ENCODE results near the gene ICE1. TPM values are rescaled to one million over a fixed set of nuclear protein-coding genes. Genes with fewer than 3 reads are reported as not detected.
"Not testable (repeated sequence)": the region's sequence is repeated elsewhere in the genome, so short reads cannot be mapped to it uniquely, and the experiment has no call there.

Gene ICE1
- total RNA-seq, 1 donor: 60.9 TPM

DNA sequence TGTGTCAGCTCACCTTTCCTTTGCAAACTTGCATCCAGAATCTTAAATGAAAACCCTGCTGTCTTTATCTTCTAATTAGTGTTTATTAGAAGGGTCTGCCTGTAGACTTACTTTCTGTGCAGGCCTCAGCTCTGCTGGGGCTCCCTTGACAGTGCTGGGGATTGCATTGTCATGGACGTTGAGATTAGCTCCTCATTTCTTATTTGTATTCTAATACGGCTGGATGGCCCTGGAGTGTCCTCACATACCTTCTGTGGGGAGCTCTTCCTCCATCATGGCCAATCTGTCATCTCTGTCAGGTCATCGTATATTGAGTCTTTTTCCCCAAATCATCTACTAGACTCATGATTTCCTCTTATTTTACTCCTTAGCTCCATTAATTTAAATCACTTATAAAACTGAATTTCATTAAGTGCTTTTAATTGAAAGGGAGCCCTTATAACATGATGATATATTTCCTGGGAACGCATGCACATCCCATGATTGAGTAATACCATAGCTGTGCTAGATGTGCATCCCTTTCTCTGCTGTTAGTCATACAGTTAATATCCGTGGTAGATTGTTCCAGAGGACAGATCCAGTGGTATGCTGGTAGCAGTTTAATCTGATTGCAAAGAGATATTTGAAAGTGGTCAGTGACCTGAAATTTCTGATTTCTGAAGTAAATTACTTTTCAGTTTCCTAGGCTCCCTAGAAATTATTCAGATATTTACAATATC is 61.6 kb downstream of the ICE1 start:
- H3K4me1 ChIP-seq (ENCODE audit: insufficient read depth, low read length): peaks cover 3% of the 10 kb centered on the region
- no peaks in the 10 kb centered on the region for H3K27me3 ChIP-seq (ENCODE audit: insufficient read depth, low read length)
- no peak overlapping the region for H3K4me3 ChIP-seq (ENCODE audit: low read length)
- no peaks in the 10 kb centered on the region for H3K9me3 ChIP-seq (ENCODE audit: low read depth, low read length)

GRCh38 chr5:5486122-5486521 is 63.6 kb downstream of the ICE1 start:
- Histone ChIP-seq H3K4me1 (ENCODE audit: insufficient read depth, low read length) (no peaks in the 10 kb centered on the region), H3K27me3 (ENCODE audit: insufficient read depth, low read length) (no peaks in the 10 kb centered on the region)

DNA sequence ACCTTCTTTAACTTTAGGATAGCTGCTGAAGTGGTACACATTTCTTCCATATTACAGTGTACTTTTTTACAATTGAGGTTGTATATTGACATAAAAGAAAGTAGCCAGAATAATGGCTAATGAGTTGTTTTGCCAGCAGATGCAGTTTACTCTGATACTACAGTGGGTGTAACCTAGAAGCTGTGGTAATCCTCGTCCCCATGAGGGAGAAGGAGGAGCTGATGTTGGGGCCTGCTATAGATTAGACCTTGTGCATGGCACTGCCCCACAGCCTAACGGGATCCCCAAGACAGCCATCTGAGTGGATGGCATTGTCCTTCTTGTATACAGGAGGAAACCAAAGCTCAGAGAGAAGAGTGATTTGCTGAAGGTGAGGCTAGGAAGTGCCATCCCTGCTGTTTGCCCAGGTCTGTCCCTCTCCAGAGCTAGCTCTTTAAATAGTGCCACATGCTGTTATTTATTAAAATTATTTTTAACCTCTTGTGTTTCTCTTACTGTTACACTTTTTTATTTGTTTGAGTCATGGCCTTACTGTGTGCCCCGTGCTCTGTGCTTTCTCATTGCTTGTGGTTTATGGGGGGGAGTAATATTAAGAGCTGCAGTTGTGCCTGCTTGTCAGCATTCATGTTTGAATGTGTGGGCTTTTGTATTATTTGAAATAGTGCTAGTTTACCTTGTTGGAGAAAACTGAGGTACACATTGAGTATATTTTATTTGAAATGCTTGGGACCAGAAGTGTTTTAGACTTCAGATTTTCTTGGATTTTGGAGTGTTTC is 65.3 kb downstream of the ICE1 start:
- Histone ChIP-seq H3K9me3 (ENCODE audit: low read depth, low read length) (no peaks in the 10 kb centered on the region), H3K4me3 (ENCODE audit: low read length) (no peak overlapping the region), H3K27me3 (ENCODE audit: insufficient read depth, low read length) (no peaks in the 10 kb centered on the region), H3K4me1 (ENCODE audit: insufficient read depth, low read length) (peaks cover 4% of the 10 kb centered on the region)

More at GRCh38 chr5:5486122-5486521, 63.6 kb downstream of the ICE1 start:
- no peak overlapping the region for H3K4me3 ChIP-seq (ENCODE audit: low read length)
- no peaks in the 10 kb centered on the region for H3K9me3 ChIP-seq (ENCODE audit: low read depth, low read length)

DNA sequence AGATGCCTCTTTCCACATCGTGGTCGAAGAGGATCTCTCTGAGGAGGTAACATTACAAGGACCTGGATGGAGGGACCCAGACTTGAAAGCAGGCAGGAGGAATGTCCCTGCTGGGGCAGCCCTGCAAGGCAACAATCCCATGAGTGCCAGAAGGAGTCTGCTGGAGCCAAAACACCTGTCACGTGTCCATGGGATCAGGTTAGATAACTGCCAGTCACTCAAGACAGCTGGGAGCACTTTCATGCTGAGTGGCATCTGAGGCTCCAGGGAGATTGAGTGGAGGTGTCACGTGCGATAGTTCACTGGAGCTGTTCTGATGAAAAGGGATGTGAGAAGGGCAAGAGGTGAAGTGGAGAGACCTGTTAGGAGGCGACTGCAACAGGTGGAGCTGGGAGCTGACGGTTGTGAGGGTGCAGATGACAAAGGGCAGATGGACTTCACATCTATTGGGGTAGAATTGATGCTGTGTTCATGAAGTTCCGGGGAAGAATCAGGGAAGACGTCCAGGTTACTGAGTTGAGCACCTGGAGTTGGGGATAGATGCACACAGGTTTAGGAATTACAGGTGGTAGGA is 68.4 kb downstream of the ICE1 start:
- Histone ChIP-seq H3K27me3 (ENCODE audit: insufficient read depth, low read length) (no peaks in the 10 kb centered on the region), H3K9me3 (ENCODE audit: low read depth, low read length) (no peaks in the 10 kb centered on the region), H3K4me3 (ENCODE audit: low read length) (no peak overlapping the region), H3K4me1 (ENCODE audit: insufficient read depth, low read length) (peaks cover 10% of the 10 kb centered on the region)

DNA sequence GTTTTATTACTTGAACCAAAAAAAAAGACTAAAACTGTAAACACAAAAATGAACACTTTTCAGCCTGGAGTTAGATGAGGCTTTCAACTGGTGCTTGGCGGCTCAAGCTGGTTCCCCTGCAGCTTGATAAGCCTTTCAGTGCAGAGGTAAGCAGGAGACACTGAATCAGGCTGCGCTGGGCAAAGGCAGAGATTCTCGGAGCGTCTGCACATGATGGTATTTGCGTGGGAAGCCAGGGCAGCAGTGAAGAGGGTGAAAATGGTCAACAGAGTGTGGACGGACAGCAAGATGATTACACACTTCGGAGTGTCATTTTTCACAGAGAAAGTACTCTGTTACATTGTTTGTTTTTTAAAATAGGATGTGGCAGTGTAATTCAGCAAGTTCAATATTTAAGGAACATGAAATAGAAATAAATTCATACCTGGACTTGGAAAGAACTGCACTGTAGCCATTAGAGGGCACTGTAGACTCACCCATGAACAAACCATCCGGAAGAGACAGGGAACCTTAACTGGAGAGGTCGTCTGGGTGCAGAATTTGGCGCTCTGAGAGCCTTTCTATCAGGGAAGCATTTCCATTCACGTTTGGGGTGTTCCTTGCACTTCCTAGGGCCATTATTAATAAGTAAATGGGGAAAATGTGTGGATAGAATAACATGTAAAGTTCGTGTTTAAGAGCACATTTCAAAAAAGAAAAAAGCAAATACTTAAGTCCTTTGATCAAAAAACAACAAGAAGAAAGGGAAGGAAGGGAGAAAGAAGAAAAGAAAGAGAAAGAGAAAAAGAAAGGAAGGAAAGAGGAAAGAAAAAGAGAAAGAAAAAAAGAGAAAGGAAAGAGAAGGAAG is 69.8 kb downstream of the ICE1 start:
- H3K9me3 ChIP-seq (ENCODE audit: low read depth, low read length): no peaks in the 10 kb centered on the region
- peaks cover 10% of the 10 kb centered on the region for H3K4me1 ChIP-seq (ENCODE audit: insufficient read depth, low read length)
- peaks cover 5% of the 10 kb centered on the region for H3K27me3 ChIP-seq (ENCODE audit: insufficient read depth, low read length)
- no peak overlapping the region for H3K4me3 ChIP-seq (ENCODE audit: low read length)

DNA sequence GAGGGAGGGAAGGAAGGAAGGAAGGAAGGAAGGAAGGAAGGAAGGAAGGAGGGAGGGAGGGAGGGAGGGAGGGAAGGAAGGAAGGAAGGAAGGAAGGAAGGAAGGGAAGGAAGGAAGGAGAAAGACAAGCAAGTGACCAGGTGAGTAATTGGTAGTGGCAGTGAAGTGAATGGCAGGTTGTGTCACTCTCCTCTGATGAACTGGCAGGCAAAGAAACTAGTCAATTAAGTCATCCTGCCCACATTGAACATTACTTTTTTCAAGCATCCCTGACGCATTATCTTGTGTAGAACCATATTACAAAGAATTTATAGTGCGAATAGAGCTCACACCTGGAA is 70.4 kb downstream of the ICE1 start:
- H3K4me3 ChIP-seq (ENCODE audit: low read length); H3K9me3 ChIP-seq (ENCODE audit: low read depth, low read length); H3K27me3 ChIP-seq (ENCODE audit: insufficient read depth, low read length): not testable (repeated sequence)

DNA sequence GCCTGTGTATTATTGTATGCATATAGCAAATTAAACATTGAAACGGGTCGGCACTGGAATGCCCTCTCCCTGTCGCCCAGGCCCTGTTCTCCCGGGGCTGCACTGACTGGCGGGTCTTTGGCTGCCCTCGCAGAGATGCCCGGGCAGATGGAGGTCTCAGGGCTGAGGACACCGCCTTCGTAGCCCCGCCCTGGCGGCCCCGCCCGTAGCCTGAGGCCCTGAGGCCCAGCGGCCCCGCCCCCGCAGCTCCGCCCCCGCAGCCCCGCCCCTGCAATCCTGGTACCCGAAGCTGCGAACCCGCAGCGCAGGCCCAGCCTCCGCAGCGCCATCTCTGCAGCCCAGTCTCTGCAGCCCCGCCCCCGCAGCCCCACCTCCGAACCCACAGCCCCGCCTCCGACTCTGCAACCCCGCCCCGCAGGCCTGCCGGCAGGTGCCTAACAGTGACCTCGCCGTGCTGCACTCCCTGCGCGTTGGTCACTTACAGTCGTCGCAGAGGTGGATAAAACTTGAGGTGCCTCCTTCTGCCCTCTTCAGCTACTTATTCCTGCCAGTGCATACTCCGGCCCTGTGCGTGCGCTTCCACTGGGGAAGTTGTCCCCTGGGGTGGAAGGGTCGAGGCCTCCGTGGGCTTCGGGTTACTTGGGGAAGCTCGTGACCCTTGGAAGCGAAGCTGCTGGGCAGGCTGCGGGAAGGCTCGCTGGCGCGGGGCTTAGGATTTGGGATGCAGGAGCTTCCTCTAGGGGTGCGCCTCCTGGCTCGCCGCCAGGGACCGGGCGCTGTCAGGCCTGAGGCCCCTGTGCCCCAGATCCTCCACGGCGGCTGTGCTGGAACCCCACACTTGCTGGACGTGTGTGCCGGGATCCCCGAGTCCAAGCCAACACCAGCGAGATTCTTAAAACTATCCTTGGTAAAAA is 72.3 kb downstream of the ICE1 start:
- Histone ChIP-seq H3K4me1 (ENCODE audit: insufficient read depth, low read length) (peaks cover 10% of the 10 kb centered on the region), H3K9me3 (ENCODE audit: low read depth, low read length) (no peaks in the 10 kb centered on the region), H3K27me3 (ENCODE audit: insufficient read depth, low read length) (peaks cover 5% of the 10 kb centered on the region), H3K4me3 (ENCODE audit: low read length) (no peak overlapping the region)

More for the DNA sequence above, 70.4 kb downstream of the ICE1 start:
- H3K4me1 ChIP-seq (ENCODE audit: insufficient read depth, low read length): peaks cover 10% of the 10 kb centered on the region

GRCh38 chr5:5497152-5497788 is 74.8 kb downstream of the ICE1 start:
- no peak overlapping the region for H3K4me3 ChIP-seq (ENCODE audit: low read length)
- H3K9me3 ChIP-seq (ENCODE audit: low read depth, low read length): no peaks in the 10 kb centered on the region
- H3K27me3 ChIP-seq (ENCODE audit: insufficient read depth, low read length): peaks cover 5% of the 10 kb centered on the region
- H3K4me1 ChIP-seq (ENCODE audit: insufficient read depth, low read length): peaks cover 10% of the 10 kb centered on the region

GRCh38 chr5:5499442-5499841 is 77.0 kb downstream of the ICE1 start:
- Histone ChIP-seq H3K4me1 (ENCODE audit: insufficient read depth, low read length) (no peaks in the 10 kb centered on the region), H3K4me3 (ENCODE audit: low read length) (no peak overlapping the region), H3K27me3 (ENCODE audit: insufficient read depth, low read length) (peaks cover 9% of the 10 kb centered on the region), H3K9me3 (ENCODE audit: low read depth, low read length) (no peaks in the 10 kb centered on the region)

DNA sequence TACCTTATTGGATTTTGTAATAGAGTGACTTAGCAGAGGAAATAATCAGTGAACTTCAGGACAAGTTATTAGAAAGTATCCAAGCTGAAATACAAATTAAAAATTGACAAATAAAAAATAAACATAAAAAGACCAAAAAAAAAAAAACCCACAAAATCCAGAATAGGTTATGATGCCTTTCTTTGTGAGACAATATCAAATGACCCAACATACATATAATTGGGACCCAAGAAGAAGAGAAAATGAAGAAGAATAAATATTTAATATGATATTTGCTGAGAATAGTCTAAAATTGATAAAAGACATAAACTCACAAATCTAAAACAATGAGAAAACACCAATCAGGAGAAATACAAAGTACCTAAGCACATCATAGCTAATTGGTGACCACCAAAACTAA is 81.8 kb downstream of the ICE1 start:
- Histone ChIP-seq H3K9me3 (ENCODE audit: low read depth, low read length) (no peaks in the 10 kb centered on the region), H3K4me1 (ENCODE audit: insufficient read depth, low read length) (no peaks in the 10 kb centered on the region), H3K27me3 (ENCODE audit: insufficient read depth, low read length) (peaks cover 7% of the 10 kb centered on the region), H3K4me3 (ENCODE audit: low read length) (no peak overlapping the region)

- H3K4me3 ChIP-seq (ENCODE audit: low read length): no peak overlapping the region
- H3K27me3 ChIP-seq (ENCODE audit: insufficient read depth, low read length): peaks cover 7% of the 10 kb centered on the region
- no peaks in the 10 kb centered on the region for H3K9me3 ChIP-seq (ENCODE audit: low read depth, low read length)
- no peaks in the 10 kb centered on the region for H3K4me1 ChIP-seq (ENCODE audit: insufficient read depth, low read length)
These were observed 83.3 kb downstream of the ICE1 start for GRCh38 chr5:5505815-5506214.

DNA sequence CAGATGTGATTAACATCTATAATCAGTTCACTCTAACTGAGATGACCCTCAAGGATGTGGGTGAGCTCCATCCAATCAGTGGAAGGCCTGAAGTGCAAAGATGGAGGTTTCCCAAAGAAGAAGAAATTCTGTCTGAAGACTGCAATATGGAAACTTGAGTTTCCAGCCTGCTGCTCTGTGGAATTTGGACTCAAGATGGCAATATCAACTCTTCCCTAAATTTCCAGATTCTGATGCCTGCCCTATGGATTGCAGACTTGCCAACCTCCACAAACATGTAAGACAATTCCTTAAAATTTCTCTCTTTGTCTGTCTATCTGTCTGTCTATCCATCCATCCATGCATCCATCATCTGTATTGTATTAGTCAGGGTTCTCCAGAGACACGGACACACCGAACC is 85.9 kb downstream of the ICE1 start:
- peaks cover 3% of the 10 kb centered on the region for H3K27me3 ChIP-seq (ENCODE audit: insufficient read depth, low read length)
- H3K9me3 ChIP-seq (ENCODE audit: low read depth, low read length): no peaks in the 10 kb centered on the region
- H3K4me1 ChIP-seq (ENCODE audit: insufficient read depth, low read length): no peaks in the 10 kb centered on the region
- H3K4me3 ChIP-seq (ENCODE audit: low read length): no peak overlapping the region

DNA sequence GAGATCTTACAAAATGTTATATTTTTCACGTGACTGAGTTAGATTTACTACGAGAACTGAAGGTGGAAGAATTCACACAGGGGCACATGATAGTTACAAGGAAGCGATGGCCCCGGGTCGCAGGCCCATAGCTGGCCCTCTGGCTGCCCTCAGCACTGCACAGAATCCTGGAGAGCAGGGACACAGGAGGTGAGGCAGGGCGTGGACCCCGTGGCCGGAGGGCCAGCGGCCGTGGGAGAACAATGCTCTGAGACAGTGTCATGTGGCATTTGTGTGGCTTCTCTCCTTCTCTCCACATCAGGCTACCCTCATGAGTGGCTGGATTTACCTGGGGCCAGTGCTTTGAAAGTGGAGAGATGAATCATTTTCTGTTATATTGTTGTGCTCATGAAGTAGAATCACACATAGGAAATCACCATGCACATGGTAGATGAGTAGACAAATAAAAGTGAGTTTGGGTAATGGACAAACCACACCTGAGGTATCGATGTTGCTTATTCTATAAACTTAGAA is 89.5 kb downstream of the ICE1 start:
- Histone ChIP-seq H3K4me1 (ENCODE audit: insufficient read depth, low read length) (no peaks in the 10 kb centered on the region), H3K4me3 (ENCODE audit: low read length) (no peak overlapping the region), H3K27me3 (ENCODE audit: insufficient read depth, low read length) (no peaks in the 10 kb centered on the region), H3K9me3 (ENCODE audit: low read depth, low read length) (no peaks in the 10 kb centered on the region)
